Endothelial cell of umbilical vein (primary cell): Measurements from ENCODE around the gene STK39. TPM values are rescaled to one million over a fixed set of nuclear protein-coding genes. Genes with fewer than 3 reads are reported as not detected.
A peak's percentile ranks its signal among the peaks of the same experiment; 100 is the strongest.

ENCODE experiments used
- BruUV-seq: library from RNA; stranded (reverse); fragments of 400-500 nt; replicated peaks from 2 replicates; lab custom pipeline; 2021; lab: Mats Ljungman, UMichigan
- CTCF ChIA-PET: fragments of 300-600, 350-600 bp; sonication (Branson Sonifier 250); formaldehyde crosslinking; loops from one replicate; lab custom pipeline; 2021; ENCODE audit warnings: antibody characterized with exemption, inconsistent platforms; lab: Charles Lee
- POLR2A ChIA-PET: fragments of 300-600, 350-600 bp; sonication (Branson Sonifier 250); formaldehyde crosslinking; loops from one replicate; lab custom pipeline; 2021; ENCODE audit warnings: antibody characterized with exemption, inconsistent platforms; lab: Charles Lee
- DNase-seq: peaks from one replicate; pipeline ENCODE4 v3.0.0-alpha.2; 2011; ENCODE audit warnings: low read depth, low spot score
- FAIRE-seq: peaks from 2 replicates; lab custom pipeline; 2011; peaks lifted over from hg19 to GRCh38; lab: Jason Lieb, UNC
- H2AFZ ChIP-seq: 2 replicates; pipeline ENCODE4 v1.6.0; 2012; ENCODE audit warnings: low read depth, low read length, control low read depth, inconsistent platforms
- H3K27ac ChIP-seq: 2 replicates; pipeline ENCODE4 v1.5.1; 2011; ENCODE audit warnings: low read depth, mild to moderate bottlenecking, control low read depth, low read length, moderate library complexity; ENCODE audit not compliant: insufficient read depth
- H3K27me3 ChIP-seq, 2 experiments: 2 replicates each; pipeline versions ENCODE4 v1.6.0 to v1.6.1; 2011; ENCODE audit warnings: low read length in 2 of 2, mixed read lengths in 1 of 2; ENCODE audit not compliant: control insufficient read depth in 2 of 2, insufficient read depth in 2 of 2
- H3K36me3 ChIP-seq, 2 experiments: 2 replicates in 1 of 2; 3 replicates in 1 of 2; pipeline ENCODE4 v1.5.1; 2011; ENCODE audit warnings: low read length in 2 of 2, mild to moderate bottlenecking in 1 of 2, moderate library complexity in 1 of 2; ENCODE audit not compliant: control insufficient read depth in 2 of 2, insufficient read depth in 2 of 2; ENCODE audit errors: extremely low read depth in 1 of 2
- H3K4me1 ChIP-seq: 3 replicates; pipeline ENCODE4 v1.5.1; 2011; ENCODE audit warnings: mild to moderate bottlenecking, low read length; ENCODE audit not compliant: control insufficient read depth, insufficient read depth; ENCODE audit errors: extremely low read depth
- H3K4me2 ChIP-seq: 2 replicates; pipeline ENCODE4 v1.6.1; 2011; ENCODE audit warnings: low read length, control low read depth, mixed read lengths; ENCODE audit not compliant: insufficient read depth
- H3K4me3 ChIP-seq, 3 experiments: fragments of 200-600 bp in 1 of 3; sonication (generic), shearing (Covaris generic) in 1 of 3; replicated peaks in 1 of 3; 2 replicates each; pipeline ENCODE4 v1.5.1; 2011 to 2016; ENCODE audit warnings: control low read depth in 3 of 3, low read length in 3 of 3, mild to moderate bottlenecking in 2 of 3, inconsistent platforms in 1 of 3, low read depth in 1 of 3, moderate library complexity in 1 of 3; ENCODE audit not compliant: insufficient read depth in 1 of 3
- H3K79me2 ChIP-seq: 2 replicates; pipeline ENCODE4 v1.6.0; 2012; ENCODE audit warnings: low read length, inconsistent platforms; ENCODE audit not compliant: control insufficient read depth, insufficient read depth
- H3K9ac ChIP-seq: replicated peaks from 2 replicates; pipeline ENCODE3; 2011; ENCODE audit warnings: low read length, control low read depth; ENCODE audit not compliant: insufficient read depth; ENCODE audit errors: extremely low read depth
- H3K9me1 ChIP-seq: replicated peaks from 3 replicates; pipeline ENCODE4 v1.6.0; 2011; ENCODE audit warnings: mild to moderate bottlenecking, low read length; ENCODE audit not compliant: control insufficient read depth, insufficient read depth; ENCODE audit errors: extremely low read depth
- H3K9me3 ChIP-seq: replicated peaks from 2 replicates; pipeline ENCODE4 v1.5.1; 2012; ENCODE audit warnings: low read length, inconsistent platforms; ENCODE audit not compliant: control insufficient read depth, insufficient read depth
- H4K20me1 ChIP-seq: replicated peaks from 2 replicates; pipeline ENCODE3; 2011; ENCODE audit warnings: mild to moderate bottlenecking, low read length; ENCODE audit not compliant: control insufficient read depth, insufficient read depth; ENCODE audit errors: extremely low read depth
- CTCF ChIP-seq, 2 donors: IDR thresholded peaks; 1 replicate in 1 of 2; 2 replicates in 1 of 2; pipeline ENCODE4 v1.5.1; 2011; ENCODE audit warnings: low read length in 2 of 2, mild to moderate bottlenecking in 2 of 2, moderate library complexity in 2 of 2, control low read depth in 1 of 2, inconsistent platforms in 1 of 2, low read depth in 1 of 2; ENCODE audit not compliant: insufficient read depth in 1 of 2; ENCODE audit errors: extremely low read depth in 1 of 2
- EZH2 ChIP-seq: IDR thresholded peaks from 2 replicates; pipeline ENCODE4 v1.6.1; 2012; ENCODE audit warnings: borderline replicate concordance, low read depth, mild to moderate bottlenecking, moderate library complexity, low read length, inconsistent platforms; ENCODE audit not compliant: severe bottlenecking
- FOS ChIP-seq: IDR thresholded peaks from 2 replicates; pipeline ENCODE4 v1.6.1; 2011; ENCODE audit warnings: mild to moderate bottlenecking, low read length, moderate library complexity, borderline replicate concordance; ENCODE audit not compliant: insufficient read depth
- MAX ChIP-seq: IDR thresholded peaks from 2 replicates; pipeline ENCODE4 v1.6.1; 2011; ENCODE audit not compliant: insufficient read depth, insufficient read length
- POLR2A ChIP-seq: IDR thresholded peaks from 2 replicates; pipeline ENCODE4 v1.6.1; 2012; ENCODE audit warnings: low read depth, mild to moderate bottlenecking, control low read depth, low read length
- dilution Hi-C: fragments of 300-500 bp; cut with MboI; formaldehyde crosslinking; loops from one replicate; pipeline ENCODE4 v1.15.0; 2019; ENCODE audit warnings: low sequenced_read_pairs; ENCODE audit not compliant: extremely low pct_ligation_motif_present
- intact Hi-C: fragments of 100-400 bp; cut with micrococcal nuclease; formaldehyde crosslinking; loops from one replicate; pipeline ENCODE4 v1.10.0; 2022
- polyA plus RNA-seq, 4 experiments: library from polyadenylated mRNA; depleted of rRNA in 3 of 4; stranded (reverse) in 3 of 4; unstranded in 1 of 4; fragments of >200 nt; gene quantifications; 2 replicates each; pipeline versions ENCODE4 v1.2.1 to v1.2.3, GENCODE V29; 2011 to 2012; ENCODE audit warnings: missing spikeins in 1 of 4
- total RNA-seq: library from RNA; stranded (reverse); gene quantifications from 2 replicates; pipeline ENCODE4 v1.2.3, GENCODE V29; 2021

Gene STK39
- total and polyA plus RNA-seq, 2 donors (not counting 3 experiments of a cell fraction or from before 2014, with no cell fraction given) = 4.6 to 13.1 TPM

- Histone ChIP-seq H3K9me1 (no peaks in the 10 kb centered on the region), H3K27me3 (no peaks in the 10 kb centered on the region), H3K9me3 (no peaks in the 10 kb centered on the region), H2AFZ (no peak overlapping the region), H3K79me2 (no peaks in the 10 kb centered on the region), H4K20me1 (no peaks in the 10 kb centered on the region), H3K4me2 (no peak overlapping the region), H3K27ac (no peak overlapping the region), H3K36me3 (no peaks in the 10 kb centered on the region), H3K4me3 (no peak overlapping the region), H3K9ac (no peak overlapping the region), H3K4me1 (no peaks in the 10 kb centered on the region)
- no TSS peak for BruUV-seq
- TF ChIP-seq FOS = no peak
- TF ChIP-seq EZH2 = no peak
- TF ChIP-seq MAX = no peak
- no peak for FAIRE-seq
- dilution Hi-C loops = no loop called here
- CTCF ChIA-PET = interaction anchor here (0.7 to 2.3 kb wide), 7 partner anchors 11 to 154 kb away, joined by 3 to 51 read pairs (median 3); no protein-coding TSS in a partner anchor
- intact Hi-C loops = loop anchor here (1.0 to 5.0 kb wide), 2 partner anchors 152 to 1429 kb away; no protein-coding TSS in a partner anchor
- POLR2A ChIA-PET = no interaction called here
- DNase-seq = no peak
Observed at GRCh38 chr2:167965907-167966761, 281.3 kb downstream of the STK39 start.

- TF ChIP-seq CTCF (IDR thresholded peaks at IDR 0.05; ENCODE audit: extremely low read depth in 1 of 2, insufficient read depth in 1 of 2, low read depth in 1 of 2, low read length in 2 of 2) (peak in 1 of 2 donors; percentile 9), POLR2A (no peak)
- FAIRE-seq = no peak
Observed at GRCh38 chr2:167964650-167965413, 282.6 kb downstream of the STK39 start.

More at GRCh38 chr2:167964650-167965413, 282.6 kb downstream of the STK39 start:
- H3K79me2 ChIP-seq = no peaks in the 10 kb centered on the region
- ChIA-PET CTCF (interaction anchor here (0.9 to 2.3 kb wide), 6 partner anchors 10 to 155 kb away, joined by 3 to 51 read pairs (median 4); no protein-coding TSS in a partner anchor), POLR2A (no interaction called here)
- no peak overlapping the region for H3K4me2 ChIP-seq
- intact Hi-C loops = loop anchor here (1.0 to 5.0 kb wide), 2 partner anchors 153 to 1428 kb away; no protein-coding TSS in a partner anchor
- H2AFZ ChIP-seq = no peak overlapping the region
- H3K4me3 ChIP-seq = no peak overlapping the region
- H3K9me1 ChIP-seq = no peaks in the 10 kb centered on the region
- H3K9me3 ChIP-seq = no peaks in the 10 kb centered on the region
- H3K27ac ChIP-seq = no peak overlapping the region
- H4K20me1 ChIP-seq = no peaks in the 10 kb centered on the region
- dilution Hi-C loops = no loop called here
- DNase-seq = peak; percentile 23
- H3K9ac ChIP-seq = no peak overlapping the region
- no peaks in the 10 kb centered on the region for H3K27me3 ChIP-seq
- H3K36me3 ChIP-seq = no peaks in the 10 kb centered on the region
- no TSS peak for BruUV-seq
- no peaks in the 10 kb centered on the region for H3K4me1 ChIP-seq
